HFF-Myc (cell line): ENCODE measurements around the gene ZNF48.

Source experiments
- DNase-seq: peaks from one replicate; pipeline ENCODE4 v3.0.0-alpha.2; 2011; ENCODE audit warnings: low read depth; ENCODE audit errors: extremely low read depth
- H3K4me3 ChIP-seq: replicated peaks from 2 replicates; pipeline ENCODE4 v1.5.1; 2011; ENCODE audit warnings: low read depth, mild to moderate bottlenecking, control low read depth, low read length
- TF ChIP-seq, protein P1 (sequence below): IDR thresholded peaks from 2 replicates; pipeline ENCODE4 v1.5.1; 2012; ENCODE audit warnings: mild to moderate bottlenecking, low read depth, low read length, control low read depth; ENCODE audit errors: missing control alignments

The ZNF48 gene

DNA sequence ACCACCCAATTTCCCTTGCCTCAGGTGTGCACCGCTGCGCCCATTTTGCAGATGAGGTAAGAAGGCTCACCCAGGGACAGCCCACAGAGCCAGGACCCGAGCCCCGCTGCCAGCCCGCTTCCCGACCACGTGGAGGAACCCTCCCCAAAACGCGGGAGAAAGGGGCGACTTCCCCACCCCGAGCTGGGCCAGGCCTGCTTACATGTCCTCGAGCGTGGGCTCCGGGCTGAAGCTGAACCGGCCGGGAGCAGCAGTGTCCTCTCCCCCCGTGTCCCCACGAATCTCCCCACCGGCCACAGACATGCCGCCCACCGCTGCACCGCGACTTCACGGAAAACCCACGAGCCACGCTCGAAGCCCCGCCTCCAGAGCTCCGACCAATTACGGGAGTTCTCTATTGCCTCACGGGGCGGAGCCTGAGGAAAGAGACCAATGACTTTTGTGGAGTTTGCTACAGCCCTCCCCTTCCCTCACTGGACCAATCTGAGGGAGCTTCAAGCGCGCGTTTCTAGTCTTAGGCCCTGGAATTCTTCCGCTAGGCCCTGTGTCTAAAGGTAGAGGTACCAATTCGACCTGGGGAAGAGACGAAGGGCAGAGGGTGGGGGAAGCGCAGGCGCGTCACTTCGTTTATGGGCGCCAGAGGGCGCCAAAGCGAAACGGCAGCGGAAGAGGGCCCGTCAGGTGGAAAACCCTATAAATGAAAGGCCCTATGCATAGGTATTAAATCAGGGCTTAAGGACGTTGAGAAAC, 34.6 kb downstream of the ZNF48 start, which contains the start of gene DCTPP1:
Gene DCTPP1 (minus strand): TSS at position 353 of the 750 bp plus-strand sequence. CDS start 50 bp downstream, at position 303.
- TF ChIP-seq, protein P1, sequence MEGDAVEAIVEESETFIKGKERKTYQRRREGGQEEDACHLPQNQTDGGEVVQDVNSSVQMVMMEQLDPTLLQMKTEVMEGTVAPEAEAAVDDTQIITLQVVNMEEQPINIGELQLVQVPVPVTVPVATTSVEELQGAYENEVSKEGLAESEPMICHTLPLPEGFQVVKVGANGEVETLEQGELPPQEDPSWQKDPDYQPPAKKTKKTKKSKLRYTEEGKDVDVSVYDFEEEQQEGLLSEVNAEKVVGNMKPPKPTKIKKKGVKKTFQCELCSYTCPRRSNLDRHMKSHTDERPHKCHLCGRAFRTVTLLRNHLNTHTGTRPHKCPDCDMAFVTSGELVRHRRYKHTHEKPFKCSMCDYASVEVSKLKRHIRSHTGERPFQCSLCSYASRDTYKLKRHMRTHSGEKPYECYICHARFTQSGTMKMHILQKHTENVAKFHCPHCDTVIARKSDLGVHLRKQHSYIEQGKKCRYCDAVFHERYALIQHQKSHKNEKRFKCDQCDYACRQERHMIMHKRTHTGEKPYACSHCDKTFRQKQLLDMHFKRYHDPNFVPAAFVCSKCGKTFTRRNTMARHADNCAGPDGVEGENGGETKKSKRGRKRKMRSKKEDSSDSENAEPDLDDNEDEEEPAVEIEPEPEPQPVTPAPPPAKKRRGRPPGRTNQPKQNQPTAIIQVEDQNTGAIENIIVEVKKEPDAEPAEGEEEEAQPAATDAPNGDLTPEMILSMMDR, result peak; percentile 82
- peak within 1 kb of the TSS; percentile 77 for H3K4me3 ChIP-seq

DNA sequence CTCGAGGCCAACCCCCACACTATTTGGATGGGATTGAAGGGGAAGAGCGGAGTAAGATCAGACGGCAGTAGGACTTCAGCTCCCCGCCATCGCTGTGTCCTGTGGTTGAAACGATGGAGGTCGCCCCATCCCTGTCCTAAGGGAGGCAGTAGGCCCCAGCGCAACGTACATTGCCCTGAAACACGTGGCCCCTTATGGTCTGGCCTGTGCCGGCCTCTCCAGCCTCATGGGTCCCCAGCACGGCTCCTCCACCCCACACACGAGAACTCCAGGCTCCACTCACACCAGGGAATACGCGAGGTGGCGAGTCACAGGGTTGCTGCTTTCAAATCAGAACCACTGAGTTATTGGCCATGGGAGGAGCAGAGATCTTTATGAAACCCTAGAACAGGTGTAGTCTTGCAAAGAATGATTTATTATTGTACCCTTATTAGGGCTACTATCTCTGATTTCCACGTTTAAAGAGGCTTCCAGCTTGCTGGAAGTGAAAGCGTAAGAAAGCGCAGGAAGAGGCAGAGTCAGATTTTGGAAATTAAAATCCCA, 35.3 kb downstream of the ZNF48 start:
- peak overlapping the region; percentile 77; the same call in 1 of the 2 replicates for H3K4me3 ChIP-seq
- no peak for DNase-seq
- TF ChIP-seq, protein P1, result no peak

More for the DNA sequence above, 34.6 kb downstream of the ZNF48 start, which contains the start of gene DCTPP1:
- peak; percentile 98 for DNase-seq

DNA sequence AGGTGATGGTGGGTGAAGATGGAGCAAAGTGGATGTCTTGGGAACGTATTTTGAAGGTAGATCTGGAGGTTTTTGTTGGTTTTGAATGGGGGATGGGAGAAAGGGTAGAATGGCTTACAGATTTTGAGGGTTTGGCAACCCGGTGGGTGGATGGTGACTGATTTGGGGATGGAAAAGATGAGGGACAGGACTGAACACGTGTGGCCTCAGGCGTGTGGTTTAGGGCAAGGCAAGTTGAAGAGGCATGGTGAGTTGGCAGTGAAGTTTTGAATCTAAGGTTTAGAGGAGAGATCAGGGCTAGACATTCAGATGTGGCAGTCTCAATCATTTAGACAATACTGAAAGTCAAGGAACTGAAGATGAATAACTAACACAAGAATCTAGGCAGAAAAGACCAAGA, 39.6 kb downstream of the ZNF48 start:
- TF ChIP-seq, protein P1, result no peak
- H3K4me3 ChIP-seq, result no peak overlapping the region
- DNase-seq, result no peak

DNA sequence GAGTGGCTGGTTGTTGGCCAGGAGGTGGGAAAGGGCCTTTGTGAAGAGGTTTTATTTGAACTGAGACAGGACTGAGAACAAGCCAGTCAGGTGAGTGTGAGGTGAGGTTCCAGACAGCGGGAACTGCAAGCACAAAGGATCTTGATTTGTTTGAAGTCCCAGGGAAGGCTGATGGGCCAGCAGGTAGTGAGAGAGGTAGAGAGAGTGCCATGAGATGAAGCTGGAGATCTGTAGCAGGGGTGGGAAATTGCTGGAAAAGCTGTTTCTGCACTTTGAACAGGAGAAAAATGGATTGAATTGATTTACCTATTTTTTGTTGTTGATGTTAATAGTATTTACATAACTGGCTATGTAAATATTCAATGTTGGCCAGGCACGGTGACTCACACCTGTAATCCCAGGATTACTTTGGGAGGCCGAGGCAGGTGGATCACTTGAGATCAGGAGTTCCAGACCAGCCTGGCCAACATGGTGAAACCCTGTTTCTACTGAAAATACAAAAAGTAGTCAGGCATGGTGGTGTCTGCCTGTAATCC, 42.4 kb downstream of the ZNF48 start:
- TF ChIP-seq, protein P1, result no peak
- DNase-seq, result no peak
- no peak overlapping the region for H3K4me3 ChIP-seq

DNA sequence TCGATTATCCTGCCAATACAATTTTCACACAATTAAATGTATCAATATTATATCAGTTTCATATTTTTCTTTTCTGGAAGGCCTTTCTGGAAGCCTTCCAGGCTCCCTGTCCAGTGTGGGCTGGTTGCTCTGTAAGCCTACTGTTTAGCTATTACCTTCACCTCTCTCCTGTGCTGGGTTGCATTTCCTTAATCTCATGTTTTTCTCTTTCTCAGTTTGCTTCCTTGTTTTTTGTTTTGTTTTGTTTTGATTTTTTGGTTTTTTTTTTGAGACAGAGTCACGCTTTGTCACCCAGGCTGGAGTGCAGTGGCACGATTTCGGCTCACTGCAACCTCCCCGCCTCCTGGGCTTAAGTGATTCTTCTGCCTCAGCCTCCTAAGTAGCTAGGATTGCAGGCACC, 43.6 kb downstream of the ZNF48 start:
- no peak for DNase-seq
- H3K4me3 ChIP-seq, result no peak overlapping the region
- TF ChIP-seq, protein P1, result no peak

DNA sequence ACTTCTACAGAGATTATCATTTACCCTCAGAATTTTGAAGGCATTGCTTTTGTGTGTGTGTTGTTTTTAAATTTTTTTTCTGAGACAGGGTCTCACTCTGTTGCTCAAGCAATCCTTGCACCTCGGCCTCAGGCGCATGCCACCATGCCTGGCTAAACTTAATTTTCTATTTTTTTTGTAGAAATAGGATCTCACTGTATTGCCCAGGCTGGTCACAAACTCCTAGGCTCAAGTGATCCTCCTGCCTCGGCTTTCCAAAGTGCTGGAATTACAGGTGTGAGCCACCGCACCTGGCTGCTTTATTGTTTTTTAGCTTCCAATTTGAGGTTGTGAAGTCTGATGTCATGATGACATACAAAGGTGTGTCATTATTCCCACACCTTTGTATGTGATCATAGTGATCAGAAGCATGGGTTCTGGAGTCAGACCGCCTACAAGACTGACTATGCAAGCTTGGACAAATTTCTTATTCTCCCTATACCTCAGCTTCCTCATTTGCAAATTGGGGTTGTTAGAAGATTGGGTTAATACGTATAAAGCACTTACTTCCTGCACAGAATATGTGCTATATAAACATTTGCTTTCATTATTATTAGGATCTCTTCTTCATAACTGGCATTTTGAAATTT, 44.6 kb downstream of the ZNF48 start:
- no peak for DNase-seq
- TF ChIP-seq, protein P1, result no peak
- H3K4me3 ChIP-seq, result no peak overlapping the region
